GM21723 (cell line): ENCODE data around the gene PKIG.
A peak's percentile ranks its signal among the peaks of the same experiment; 100 is the strongest.
"Not testable (repeated sequence)": the region's sequence is repeated elsewhere in the genome, so short reads cannot be mapped to it uniquely, and the experiment has no call there.

Source experiments
- ATAC-seq: cut with Tn5 transposase; IDR thresholded peaks from one replicate; pipeline ENCODE4 v1.9.1; 2021; ENCODE audit warnings: mild to moderate bottlenecking, moderate library complexity; ENCODE audit not compliant: unreplicated experiment

Gene PKIG

GRCh38 chr20:44571362-44571988 is 10.9 kb upstream of the PKIG start:
- ATAC-seq = no peak

- no peak for ATAC-seq
These were observed 9.6 kb upstream of the PKIG start for GRCh38 chr20:44572551-44573500.

- ATAC-seq = no peak
These were observed 8.9 kb upstream of the PKIG start for GRCh38 chr20:44573501-44573869.

- no peak for ATAC-seq
These were observed 8.0 kb upstream of the PKIG start for GRCh38 chr20:44574372-44574771.

- ATAC-seq = peak; percentile 61
These were observed 6.1 kb upstream of the PKIG start for GRCh38 chr20:44576297-44576696.

GRCh38 chr20:44579313-44580081 is 2.9 kb upstream of the PKIG start:
- no peak for ATAC-seq

- ATAC-seq = no peak
These were observed 1.7 kb upstream of the PKIG start for GRCh38 chr20:44580581-44581268.

- no peak for ATAC-seq
These were observed 864 bp upstream of the PKIG start for GRCh38 chr20:44581515-44581914.

- no peak for ATAC-seq
These were observed 778 bp downstream of the PKIG start for GRCh38 chr20:44583157-44583556.

GRCh38 chr20:44584162-44584561 is 1.8 kb downstream of the PKIG start:
- no peak for ATAC-seq

- no peak for ATAC-seq
These were observed 2.9 kb downstream of the PKIG start for GRCh38 chr20:44585057-44585963.

GRCh38 chr20:44586289-44586911 is 4.0 kb downstream of the PKIG start:
- ATAC-seq = peak; percentile 52

- ATAC-seq = no peak
These were observed 4.9 kb downstream of the PKIG start for GRCh38 chr20:44587035-44587980.

- not testable (repeated sequence) for ATAC-seq
These were observed 5.9 kb downstream of the PKIG start for GRCh38 chr20:44588321-44588720.

- ATAC-seq = no peak
These were observed 7.2 kb downstream of the PKIG start for GRCh38 chr20:44589537-44589936.

GRCh38 chr20:44590980-44591778 is 8.8 kb downstream of the PKIG start:
- ATAC-seq = no peak

- no peak for ATAC-seq
These were observed 10.0 kb downstream of the PKIG start for GRCh38 chr20:44592366-44592765.

- ATAC-seq = no peak
These were observed 11.4 kb downstream of the PKIG start for GRCh38 chr20:44593751-44594150.
